Activated CD8-positive, alpha-beta memory T cell treated with anti-CD3 and anti-CD28 coated beads for 1 hour (primary cell): ENCODE results near the gene ADCYAP1R1.

Experiments
- DNase-seq, 2 donors: peaks; one replicate each; pipeline ENCODE4 v3.0.0-alpha.2; 2020; ENCODE audit warnings: low read depth in 1 of 2; ENCODE audit errors: extremely low read depth in 1 of 2

Gene ADCYAP1R1

DNA sequence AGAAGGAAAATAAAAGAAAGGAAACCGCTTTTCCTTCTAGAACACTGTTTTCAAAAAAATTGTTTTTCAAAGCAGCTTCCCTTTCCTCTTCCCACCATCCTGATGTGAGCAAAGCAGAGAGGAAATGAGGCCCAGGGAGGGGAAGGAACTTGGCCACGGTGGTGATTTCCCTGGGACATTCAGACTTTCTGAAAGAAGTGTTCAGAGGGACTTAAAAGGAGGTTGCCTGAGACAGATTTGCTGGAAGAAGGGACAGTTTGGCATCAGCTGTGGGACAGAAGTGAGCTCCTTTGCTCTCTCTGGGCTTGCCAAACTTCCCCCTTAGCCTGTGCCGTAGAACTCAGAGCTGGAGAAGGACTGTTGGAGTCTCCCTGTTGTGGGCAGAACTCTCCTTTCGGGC, 30.3 kb downstream of the ADCYAP1R1 start:
- DNase-seq = no peak

DNA sequence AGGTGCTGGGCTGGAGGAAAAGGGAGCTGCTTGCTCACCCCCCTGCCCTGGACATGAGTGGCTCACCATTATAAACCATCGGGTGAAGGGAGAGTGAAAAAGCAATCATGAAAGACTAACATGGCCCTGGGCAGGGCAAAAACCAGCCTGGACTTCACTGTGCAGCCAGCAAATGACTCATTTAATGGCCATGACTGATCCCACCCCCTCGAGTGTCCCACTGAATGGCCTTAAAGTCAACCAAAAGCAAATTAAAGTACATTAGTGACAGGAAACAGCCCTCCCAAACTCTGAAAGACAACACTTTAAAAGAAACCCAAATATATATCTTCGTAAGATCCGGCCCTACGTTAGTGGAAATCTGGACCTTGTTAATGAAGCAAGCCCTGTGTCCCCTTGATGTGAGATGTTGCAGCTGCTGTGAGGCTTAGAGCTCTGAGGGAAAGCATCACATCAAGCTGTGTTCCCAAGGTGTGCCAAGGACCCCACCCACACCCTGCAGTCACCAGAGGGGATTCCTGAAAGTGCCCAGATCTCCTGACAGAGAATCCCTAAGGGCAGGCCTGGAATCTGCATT, 31.2 kb downstream of the ADCYAP1R1 start:
- no peak for DNase-seq

DNA sequence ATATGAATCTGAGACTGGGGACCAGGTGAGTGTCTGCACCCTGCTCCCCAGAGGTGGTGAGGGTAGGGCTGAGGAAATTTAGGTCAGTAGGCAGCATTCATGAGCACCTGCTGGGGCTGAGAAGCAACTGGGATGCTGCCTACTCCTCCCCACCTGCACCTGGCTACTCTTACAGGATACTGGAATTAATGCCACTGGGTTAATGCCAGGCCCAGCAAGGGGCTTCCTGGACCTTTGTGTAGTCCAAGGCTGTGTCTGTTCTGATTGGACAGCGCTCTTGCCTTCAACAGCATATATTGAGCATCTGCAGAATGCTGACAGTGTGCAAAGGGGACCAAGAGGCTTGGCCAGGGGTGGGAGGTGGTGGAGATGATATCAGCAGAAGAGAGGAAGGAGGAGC, 32.1 kb downstream of the ADCYAP1R1 start:
- no peak for DNase-seq

DNA sequence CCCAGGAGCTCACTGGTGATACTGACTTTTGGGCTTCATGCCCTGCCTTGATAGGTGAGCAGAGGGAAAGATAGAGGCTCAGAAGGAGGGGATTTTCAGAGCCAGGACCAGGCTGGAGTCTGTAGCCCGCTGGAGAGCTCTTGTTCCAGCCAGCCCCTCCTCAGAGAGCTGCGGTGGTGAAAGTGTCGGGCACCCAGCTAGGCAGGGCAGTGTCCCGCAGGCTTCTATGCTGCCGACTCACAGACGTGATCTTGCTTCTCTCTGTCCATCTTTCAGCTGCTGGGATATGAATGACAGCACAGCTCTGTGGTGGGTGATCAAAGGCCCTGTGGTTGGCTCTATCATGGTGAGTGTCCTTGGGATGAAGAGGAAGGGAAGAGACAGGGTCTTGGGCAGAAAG, 35.2 kb downstream of the ADCYAP1R1 start:
- DNase-seq = no peak

DNA sequence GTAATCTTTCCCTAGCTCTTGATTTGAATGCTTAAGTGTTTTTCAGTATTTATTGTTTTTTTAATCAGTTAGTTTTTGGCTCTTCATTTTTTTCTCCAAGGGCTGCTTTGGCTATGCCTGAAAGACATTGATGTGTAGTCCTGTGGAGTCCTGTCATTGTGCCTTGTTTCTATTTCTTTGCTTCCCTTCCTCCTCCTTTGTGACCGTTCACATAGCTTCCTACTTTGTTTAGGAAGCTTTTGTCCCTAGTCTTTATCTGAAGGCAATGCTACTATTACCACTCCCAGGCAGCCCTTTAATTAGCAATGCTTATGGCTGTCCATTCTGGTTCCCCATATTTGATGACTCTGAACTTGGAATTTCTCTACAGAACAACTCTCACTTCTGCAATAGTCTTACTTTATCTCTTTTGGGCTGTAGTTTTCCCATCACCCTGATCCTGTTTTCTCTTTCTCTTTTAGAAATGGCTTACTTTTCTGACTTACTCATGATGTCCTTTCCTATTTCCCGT, 39.9 kb downstream of the ADCYAP1R1 start:
- no peak for DNase-seq

DNA sequence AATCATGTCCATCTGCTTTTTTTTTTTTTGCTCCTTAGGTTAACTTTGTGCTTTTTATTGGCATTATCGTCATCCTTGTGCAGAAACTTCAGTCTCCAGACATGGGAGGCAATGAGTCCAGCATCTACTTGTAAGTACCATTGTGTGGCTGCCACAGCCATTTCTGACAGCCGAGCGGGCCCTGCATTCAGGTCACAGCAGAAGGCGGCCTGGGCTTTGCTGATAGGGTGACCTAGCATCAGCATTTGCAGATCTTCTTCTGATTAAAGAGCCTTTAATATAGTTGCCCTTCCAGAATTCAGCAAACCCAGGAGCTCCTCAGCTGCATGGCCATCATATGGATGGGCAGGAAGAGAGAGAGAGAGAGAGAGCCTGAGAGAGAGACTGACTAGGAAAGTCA, 40.5 kb downstream of the ADCYAP1R1 start:
- DNase-seq = no peak

DNA sequence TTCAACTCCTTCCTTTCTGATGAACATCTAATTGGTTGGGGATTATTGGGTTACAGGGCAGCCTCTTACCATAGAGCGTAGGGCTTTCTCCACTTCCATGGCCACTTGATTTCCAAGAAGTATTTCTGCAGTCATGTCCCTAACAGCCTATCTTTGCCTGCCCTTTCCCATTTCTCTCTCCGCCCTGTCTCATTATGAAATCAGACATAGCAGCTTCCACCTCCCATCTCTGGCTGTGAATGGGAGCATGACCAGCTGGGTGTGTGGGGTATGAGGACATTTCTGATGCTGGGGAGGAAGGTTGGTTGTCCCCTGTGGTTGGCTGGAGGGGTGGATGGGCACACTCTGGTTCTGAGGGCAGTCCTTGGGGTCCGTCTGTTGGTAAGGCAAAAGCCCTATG, 41.2 kb downstream of the ADCYAP1R1 start:
- DNase-seq = no peak

DNA sequence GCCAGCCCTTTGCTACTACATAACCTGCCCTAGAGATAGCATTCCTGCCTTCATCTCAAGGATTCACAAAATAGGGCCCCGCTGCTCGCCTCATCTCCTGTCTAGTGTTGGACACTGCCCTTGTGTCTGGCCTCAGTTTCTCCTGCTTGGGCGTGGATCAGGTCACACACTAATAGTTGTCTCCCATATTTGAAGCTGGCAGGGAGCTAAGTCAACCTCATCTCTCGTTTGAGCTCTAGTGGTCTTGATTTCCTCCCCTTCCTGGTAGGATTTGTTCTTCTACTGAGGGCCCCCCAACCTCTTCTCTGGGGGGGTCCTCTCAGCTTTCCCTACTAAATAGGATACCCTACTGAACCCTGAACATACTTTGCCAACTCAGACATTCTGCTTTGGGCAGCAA, 42.2 kb downstream of the ADCYAP1R1 start:
- no peak for DNase-seq

DNA sequence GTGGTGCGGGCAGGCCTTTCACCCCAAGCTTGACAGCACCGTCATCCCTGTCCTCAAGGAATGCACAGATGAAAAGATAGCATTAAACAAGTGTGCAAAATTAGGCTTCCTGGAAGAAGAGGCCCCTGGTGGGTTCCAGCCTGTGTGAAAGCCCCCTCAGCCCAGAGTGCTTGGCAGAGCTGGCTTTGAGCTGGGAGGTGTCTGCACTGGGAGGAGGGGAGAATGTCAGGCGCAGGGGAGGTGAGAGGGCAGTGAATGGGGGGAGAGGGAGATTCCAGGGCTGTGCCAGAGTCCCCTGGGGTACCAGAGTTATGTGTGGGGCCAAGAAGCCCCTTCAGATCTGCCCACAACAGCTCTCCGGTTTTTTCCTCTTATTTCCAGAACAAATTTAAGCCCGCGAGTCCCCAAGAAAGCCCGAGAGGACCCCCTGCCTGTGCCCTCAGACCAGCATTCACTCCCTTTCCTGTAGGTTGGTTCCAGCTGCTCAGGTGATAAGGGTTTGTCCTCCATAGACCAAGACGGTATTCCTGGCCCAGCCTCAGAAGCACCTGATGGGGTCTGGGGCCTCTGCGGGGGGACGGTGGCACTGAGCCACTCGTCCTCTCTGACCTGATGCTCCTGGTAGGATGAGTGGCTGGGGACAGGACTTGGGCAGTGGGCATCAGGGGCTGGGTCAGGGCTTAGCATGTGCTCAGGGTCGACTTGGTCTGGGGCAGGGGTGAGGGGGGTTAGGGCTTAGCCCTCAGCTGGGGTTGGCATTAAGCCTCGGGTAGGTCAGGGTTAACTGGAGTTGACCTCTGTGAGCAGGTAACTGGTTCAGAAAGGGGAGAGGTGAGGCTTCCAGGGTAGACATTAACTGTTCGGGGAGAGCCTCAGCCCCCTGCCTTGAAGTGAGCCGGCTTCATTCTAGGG, 43.4 kb downstream of the ADCYAP1R1 start:
- no peak for DNase-seq

DNA sequence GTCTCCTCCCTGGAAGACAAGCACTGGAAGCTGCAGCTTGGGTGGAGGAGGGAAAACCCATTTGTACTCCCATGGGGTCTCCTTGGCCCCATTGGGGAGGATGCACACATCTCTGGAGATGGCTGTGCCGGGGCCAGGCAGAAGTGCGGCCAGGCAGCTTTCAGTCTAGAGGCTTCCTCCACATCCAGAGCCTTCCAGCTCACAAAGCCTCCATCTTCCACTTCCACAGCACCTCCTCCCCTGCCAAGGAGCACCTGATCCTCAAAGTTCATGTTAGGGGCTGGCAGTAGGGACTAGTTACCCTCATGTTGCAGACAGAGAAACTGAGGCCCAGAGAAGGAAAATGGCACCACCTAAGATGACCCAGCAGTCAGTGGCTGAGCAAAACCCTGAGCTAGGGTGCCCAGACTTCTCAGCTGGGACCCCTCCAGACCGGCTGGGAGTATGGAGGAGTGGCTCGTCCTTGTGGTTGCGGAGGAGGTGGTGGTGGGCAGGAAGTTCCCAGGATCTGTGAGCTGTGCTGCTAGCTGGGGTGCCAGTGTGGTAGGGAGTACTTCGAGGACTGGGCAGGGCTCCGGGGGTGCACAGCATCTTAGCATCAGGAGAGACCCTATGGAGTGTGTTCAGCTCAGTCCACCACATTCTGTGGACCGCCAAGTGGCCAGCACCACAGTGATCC, 44.2 kb downstream of the ADCYAP1R1 start:
- no peak for DNase-seq

DNA sequence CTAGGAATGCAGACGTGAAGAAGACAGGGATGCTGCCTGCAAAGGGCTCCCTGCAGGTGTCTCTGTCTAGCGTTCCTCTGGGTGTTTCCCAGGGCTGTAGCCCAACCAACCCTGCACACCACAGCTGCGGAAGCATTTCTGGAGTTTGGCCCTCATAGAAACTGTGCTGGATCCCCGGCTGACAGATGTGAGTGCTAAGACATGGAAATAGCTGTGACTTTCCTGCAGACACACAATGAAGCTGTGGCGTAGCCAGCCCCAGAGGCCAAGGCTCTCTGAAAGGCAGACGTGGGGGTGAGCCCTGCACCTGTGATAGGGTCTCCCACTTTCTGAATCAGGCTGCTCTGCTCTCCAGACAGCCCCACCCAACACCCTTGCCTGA, 44.8 kb downstream of the ADCYAP1R1 start:
- no peak for DNase-seq

DNA sequence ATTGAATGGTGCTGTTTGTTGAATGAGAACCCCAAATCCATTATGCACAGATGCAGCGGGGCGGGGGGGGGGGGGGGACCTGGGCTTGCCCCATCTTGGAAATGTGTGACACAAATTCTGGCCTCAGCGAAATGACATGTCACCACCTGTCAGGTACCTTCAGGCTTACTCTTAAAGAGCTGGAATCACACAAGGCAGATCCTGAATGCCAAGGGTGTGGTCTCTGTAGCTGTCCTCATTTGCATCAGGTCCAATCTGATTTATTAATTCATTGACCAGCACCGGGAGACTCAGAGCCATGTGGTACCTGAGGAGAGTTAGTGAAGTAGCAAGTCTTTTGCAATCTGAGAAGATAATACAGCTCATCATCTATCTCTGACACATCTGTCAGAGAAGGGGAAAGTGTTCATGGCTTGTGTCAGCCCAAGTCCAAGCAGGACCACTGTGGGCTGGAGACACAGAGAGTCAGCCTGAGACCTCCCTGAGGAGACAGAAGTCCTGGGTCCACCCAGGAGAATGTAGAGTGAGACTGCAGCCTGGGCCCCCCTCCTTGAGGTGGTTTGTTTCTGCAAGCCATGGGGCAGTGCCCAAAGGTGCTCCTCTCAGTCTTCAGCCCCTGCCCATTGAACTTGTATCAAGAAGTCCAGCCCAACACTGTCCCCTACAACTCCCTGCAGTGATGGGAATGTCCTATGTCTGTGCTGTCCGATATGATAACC, 46.7 kb downstream of the ADCYAP1R1 start:
- no peak for DNase-seq

DNA sequence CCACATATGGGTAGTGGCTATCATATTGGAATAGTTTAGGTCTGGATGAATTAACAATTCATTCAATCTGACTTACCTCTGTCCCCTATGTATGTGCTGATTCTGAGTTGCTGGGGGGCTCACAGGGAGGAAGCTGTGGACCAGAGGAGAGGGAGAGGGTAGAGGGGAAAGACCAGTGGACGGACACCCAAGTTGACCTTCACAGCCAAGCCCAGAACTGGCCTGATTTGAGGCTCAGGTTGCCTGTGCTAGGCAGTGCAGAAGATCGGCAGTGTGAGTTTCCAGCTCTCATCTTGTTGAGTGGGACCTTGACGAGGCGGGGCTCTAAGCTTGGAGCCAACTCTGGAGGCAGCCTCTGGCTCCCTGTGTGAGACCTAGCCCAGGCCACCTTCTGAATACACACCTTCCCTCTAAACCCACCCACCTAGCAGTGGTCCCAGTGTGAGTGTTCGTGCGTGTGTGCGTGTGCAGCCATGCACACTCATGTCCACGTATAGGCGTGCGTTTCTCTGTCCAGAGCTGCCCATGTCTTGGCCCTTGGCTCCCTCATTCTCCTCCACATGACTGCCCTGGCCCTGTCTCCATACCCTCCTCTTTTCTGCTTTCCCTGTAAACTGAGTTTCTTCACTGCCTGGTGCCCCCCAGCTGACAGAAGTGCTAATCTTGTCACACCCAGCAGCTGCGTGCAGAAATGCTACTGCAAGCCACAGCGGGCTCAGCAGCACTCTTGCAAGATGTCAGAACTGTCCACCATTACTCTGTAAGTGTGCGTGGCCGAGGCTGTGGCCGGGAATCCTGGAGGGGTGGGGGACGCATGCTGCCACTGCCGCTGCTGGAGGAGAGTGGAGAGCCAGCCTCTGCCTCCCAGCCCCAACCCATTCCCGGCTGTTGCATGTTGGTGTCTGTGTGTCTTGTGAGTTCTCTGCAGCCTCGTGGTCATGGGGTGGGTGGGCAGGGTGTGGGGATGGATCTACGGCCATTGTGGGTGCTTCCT, 47.6 kb downstream of the ADCYAP1R1 start:
- DNase-seq = no peak

DNA sequence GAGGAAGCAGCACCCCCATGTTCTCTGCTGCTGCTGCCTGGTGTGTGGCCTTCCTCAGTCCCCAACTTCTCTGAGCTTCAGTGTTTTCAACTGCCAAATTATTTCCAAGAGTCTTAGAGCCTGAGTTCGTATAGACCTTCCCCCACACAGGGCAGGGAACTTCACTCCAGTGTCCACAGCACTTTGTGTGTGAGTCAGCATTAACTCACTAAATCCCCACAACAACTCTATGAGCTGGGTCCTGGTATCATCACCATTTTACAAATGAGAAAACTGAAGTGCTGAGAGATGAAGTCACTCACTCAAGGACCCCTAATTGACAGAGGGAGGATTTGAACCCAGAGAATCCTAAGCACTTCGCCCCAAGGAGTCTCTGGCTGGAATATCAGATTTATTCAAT, 48.3 kb downstream of the ADCYAP1R1 start:
- no peak for DNase-seq

DNA sequence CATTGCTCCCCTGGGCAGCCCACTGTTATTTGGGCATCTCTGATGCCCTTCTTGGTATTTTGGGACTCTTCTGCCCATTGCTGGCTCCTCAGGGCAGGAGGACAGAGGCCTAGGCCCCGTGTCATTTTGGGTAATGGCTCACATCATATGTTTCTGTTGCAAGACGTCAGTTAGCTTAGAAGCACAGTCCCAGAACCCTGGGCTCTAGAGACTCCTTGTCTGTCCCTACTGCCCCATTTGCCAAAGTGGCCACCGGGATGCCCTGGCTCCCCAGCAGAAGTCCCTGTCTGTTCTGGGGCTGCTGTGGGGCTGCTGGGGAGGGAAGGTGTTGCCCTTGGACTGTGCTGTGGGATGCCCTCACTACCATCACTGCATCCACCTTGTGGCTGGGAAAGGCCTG, 48.8 kb downstream of the ADCYAP1R1 start:
- no peak for DNase-seq

DNA sequence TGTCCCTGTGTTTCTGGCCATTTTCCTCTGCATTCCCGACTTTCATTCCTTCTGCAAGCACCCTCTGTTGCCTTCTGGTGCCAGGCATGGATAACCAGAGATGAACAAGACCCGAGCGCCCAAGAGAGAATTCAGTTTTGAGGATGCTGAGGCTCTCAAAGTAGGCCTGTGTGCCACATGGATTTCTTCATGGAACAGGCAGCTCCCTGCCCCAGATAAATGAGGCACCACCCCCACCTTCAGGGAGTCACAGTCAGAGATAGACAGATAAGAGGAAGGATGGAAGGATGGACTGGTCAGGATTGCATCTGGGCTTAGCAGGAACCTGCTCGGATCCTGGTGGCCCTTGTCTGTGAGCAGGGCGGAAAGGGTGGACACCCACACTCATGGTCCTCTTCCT, 49.4 kb downstream of the ADCYAP1R1 start:
- DNase-seq = no peak

DNA sequence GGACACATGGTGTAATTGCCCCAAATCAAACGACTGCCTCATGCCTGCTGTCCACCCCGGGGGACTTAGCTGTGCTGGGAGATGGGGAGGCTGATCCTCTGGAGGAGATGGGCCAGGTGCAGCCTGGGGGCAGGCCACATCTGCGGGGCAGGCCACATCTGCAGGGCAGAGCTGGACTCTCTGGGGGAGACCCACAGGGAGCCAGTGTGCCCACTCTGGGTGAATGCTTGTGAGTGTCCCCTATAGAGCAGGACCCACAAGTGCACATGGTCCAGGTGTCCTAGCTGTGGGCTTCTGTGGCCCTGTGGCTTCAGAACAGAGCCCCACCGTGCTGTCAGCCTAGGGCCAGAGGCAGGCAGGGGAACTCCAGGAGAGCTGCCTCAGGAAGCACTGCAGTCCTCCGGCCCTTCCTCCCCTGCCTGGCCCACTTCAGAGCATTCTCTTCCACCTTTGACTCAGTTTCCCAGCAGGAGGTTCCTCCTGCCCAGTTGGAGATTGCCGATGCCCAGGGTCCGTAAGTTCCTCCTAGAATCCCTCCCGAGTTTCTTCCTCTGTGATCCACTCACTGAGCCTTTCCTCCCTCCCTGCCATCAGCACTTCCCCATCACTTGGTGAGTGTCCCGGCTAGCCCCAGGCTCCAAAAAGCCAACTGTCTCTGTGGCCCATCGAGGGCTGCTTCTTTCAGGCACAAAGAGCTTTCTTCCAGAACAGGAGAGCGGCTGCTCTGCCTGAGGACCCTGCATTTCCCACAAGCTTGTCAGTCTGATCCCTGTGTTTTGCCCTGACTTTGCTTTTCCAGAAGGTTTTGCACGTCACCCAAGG, 50.3 kb downstream of the ADCYAP1R1 start:
- DNase-seq = no peak

DNA sequence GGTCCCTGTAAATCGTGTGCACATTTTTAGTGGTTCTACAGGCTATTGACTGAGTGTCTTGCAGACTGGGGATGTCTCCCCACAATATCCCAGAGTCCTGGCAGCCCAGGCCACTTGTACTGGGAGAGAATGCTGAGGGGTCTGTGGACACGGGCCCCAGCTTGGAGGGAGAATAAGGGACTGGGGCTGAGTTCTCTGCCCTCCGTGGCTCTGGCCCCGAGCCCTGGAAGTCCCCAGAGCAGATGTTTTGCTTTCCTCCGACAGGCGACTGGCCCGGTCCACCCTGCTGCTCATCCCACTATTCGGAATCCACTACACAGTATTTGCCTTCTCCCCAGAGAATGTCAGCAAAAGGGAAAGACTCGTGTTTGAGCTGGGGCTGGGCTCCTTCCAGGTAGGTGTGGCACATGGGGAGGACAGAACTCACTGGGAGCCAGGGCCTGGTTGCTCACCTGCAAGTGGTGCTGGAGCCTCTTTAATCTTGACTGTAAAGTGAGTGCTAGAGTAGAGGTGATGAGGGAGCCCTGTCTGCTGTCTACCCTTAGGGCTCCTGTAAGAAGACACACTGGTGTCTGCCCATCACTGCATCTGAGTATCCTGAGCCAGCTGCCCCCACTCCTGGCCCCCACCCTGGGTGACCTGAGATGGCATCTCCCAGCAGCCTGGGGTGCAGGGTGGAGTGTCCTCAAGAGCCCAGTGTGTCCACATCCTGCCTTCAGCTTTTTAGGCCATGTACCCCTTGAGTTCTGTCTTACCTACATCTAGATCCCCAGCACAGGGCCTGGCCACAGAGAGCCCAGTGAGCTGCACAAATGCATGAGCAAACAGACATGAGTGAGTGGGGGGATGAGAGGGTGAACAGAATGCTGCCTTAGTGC, 51.1 kb downstream of the ADCYAP1R1 start:
- DNase-seq = no peak
